Hepatocyte (in vitro differentiated cells): ENCODE data around the gene CHN2. TPM values are rescaled to one million over a fixed set of nuclear protein-coding genes. Genes with fewer than 3 reads are reported as not detected.

Experiments used
- DNase-seq: peaks from one replicate; pipeline ENCODE4 v3.0.0-alpha.2; 2016; ENCODE audit warnings: low spot score
- H2AFZ ChIP-seq: fragments of 200-600 bp; sonication (generic); 2 replicates; pipeline ENCODE4 v1.6.0; 2016; ENCODE audit warnings: antibody characterized with exemption, mild to moderate bottlenecking
- H3K27ac ChIP-seq: fragments of 200-600 bp; sonication (generic); 2 replicates; pipeline ENCODE4 v1.5.1; 2016; ENCODE audit warnings: mild to moderate bottlenecking
- H3K27me3 ChIP-seq: fragments of 200-600 bp; sonication (generic); 2 replicates; pipeline ENCODE4 v1.6.1; 2016
- H3K36me3 ChIP-seq: fragments of 200-600 bp; sonication (generic); replicated peaks from 2 replicates; pipeline ENCODE4 v1.5.1; 2016; ENCODE audit warnings: low read depth; ENCODE audit not compliant: insufficient read depth
- H3K4me1 ChIP-seq: fragments of 200-600 bp; sonication (generic); 2 replicates; pipeline ENCODE4 v1.5.1; 2016; ENCODE audit warnings: mild to moderate bottlenecking, moderate library complexity; ENCODE audit not compliant: insufficient read depth
- H3K4me2 ChIP-seq: fragments of 200-600 bp; sonication (generic); 2 replicates; pipeline ENCODE4 v1.6.0; 2016
- H3K4me3 ChIP-seq: fragments of 200-600 bp; sonication (generic); 2 replicates; pipeline ENCODE4 v1.5.1; 2016; ENCODE audit warnings: mild to moderate bottlenecking
- H3K79me2 ChIP-seq: fragments of 200-600 bp; sonication (generic); 2 replicates; pipeline ENCODE4 v1.6.0; 2017; ENCODE audit warnings: mild to moderate bottlenecking
- H3K9me2 ChIP-seq: fragments of 200-600 bp; sonication (generic); replicated peaks from 2 replicates; pipeline ENCODE4 v1.6.0; 2017; ENCODE audit warnings: mild to moderate bottlenecking; ENCODE audit not compliant: insufficient read depth
- H3K9me3 ChIP-seq: fragments of 200-600 bp; sonication (generic); 2 replicates; pipeline ENCODE4 v1.5.1; 2016; ENCODE audit warnings: low read depth, mild to moderate bottlenecking
- H4K20me1 ChIP-seq: fragments of 200-600 bp; sonication (generic); 2 replicates; pipeline ENCODE4 v1.6.0; 2016; ENCODE audit warnings: mild to moderate bottlenecking; ENCODE audit not compliant: insufficient read depth, poor library complexity, severe bottlenecking
- EZH2 ChIP-seq: fragments of 200-600 bp; sonication (generic); IDR thresholded peaks from 2 replicates; pipeline ENCODE4 v1.6.1; 2016; ENCODE audit warnings: antibody characterized with exemption, mild to moderate bottlenecking, borderline replicate concordance
- EZH2phosphoT487 ChIP-seq: fragments of 200-600 bp; sonication (generic); IDR thresholded peaks from one replicate; pipeline ENCODE4 v1.6.1; 2018; ENCODE audit warnings: antibody characterized with exemption, mild to moderate bottlenecking, low read depth, moderate library complexity; ENCODE audit not compliant: unreplicated experiment, severe bottlenecking
- WGBS: methylation state at CpG from one replicate; pipeline ENCODE4 v1.1.6; 2016; ENCODE audit warnings: low lambda C conversion rate; ENCODE audit errors: missing lambda C conversion rate; 5-methylcytosine and 5-hydroxymethylcytosine counted together
- polyA plus RNA-seq: library from polyadenylated mRNA; unstranded; fragments of >200 nt; fragmentation: Nextera tagmentation; extraction: Ambion mirVana; gene quantifications from 2 replicates; pipeline ENCODE4 v1.2.1, GENCODE V29; 2016
- total RNA-seq: library from RNA; depleted of rRNA; stranded (reverse); fragments of >200 nt; gene quantifications from 2 replicates; pipeline ENCODE4 v1.2.3, GENCODE V29; 2014
- TF ChIP-seq, protein P1 (sequence below): fragments of 200-600 bp; sonication (generic); IDR thresholded peaks from 2 replicates; pipeline ENCODE4 v1.5.1; 2016; ENCODE audit warnings: antibody characterized with exemption, mild to moderate bottlenecking; ENCODE audit not compliant: poor library complexity

The CHN2 gene
- total and polyA plus RNA-seq, 2 experiments from 2014 or later: 8.7 to 12.3 TPM

DNA sequence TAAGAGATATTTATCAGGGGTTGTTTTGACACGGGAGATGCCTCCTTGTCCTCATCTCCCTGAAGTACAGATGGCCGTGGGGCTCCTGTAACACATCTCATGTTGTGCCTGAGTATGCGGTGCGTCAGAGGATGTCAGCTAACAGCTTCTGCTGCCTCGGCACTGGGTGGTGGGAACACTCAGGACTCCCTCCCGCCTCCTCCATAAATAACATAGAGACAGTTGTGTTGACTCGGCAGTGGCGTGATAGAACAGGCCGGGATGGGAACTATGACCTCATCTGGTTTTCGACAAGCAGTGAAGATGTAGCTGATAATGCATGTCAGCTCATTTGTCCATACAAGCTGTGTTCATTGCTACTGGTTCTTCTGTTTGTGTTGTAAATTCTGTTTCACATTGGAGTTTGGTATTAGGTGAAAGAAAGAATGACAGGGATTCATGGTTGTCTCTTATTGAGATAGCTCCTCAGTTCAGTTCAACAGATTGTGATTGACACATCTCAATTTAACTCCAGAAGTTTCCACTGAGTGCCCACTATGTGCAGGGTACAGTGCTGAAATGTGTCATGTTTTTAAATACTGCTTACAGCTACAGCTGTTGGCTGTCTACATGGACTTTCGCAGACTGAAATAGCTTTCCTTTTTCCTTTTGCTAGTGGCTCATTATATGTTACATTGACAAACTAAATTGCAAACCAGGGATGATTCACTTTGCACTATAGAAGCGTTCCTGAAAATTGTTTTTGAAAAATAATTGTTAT, 87.4 kb downstream of the CHN2 start:
- TF ChIP-seq EZH2: no peak
- TF ChIP-seq EZH2phosphoT487: peak; percentile 77
- TF ChIP-seq, protein P1, sequence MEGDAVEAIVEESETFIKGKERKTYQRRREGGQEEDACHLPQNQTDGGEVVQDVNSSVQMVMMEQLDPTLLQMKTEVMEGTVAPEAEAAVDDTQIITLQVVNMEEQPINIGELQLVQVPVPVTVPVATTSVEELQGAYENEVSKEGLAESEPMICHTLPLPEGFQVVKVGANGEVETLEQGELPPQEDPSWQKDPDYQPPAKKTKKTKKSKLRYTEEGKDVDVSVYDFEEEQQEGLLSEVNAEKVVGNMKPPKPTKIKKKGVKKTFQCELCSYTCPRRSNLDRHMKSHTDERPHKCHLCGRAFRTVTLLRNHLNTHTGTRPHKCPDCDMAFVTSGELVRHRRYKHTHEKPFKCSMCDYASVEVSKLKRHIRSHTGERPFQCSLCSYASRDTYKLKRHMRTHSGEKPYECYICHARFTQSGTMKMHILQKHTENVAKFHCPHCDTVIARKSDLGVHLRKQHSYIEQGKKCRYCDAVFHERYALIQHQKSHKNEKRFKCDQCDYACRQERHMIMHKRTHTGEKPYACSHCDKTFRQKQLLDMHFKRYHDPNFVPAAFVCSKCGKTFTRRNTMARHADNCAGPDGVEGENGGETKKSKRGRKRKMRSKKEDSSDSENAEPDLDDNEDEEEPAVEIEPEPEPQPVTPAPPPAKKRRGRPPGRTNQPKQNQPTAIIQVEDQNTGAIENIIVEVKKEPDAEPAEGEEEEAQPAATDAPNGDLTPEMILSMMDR: no peak
- H3K4me1 ChIP-seq: peaks cover 3% of the 10 kb centered on the region
- peak overlapping the region; percentile 32 for H3K4me2 ChIP-seq
- peak overlapping the region; percentile 44 for H3K27ac ChIP-seq
- H3K9me3 ChIP-seq: no peaks in the 10 kb centered on the region
- peak; percentile 86 for DNase-seq
- no peaks in the 10 kb centered on the region for H3K36me3 ChIP-seq
- H3K79me2 ChIP-seq: no peaks in the 10 kb centered on the region
- no peaks in the 10 kb centered on the region for H4K20me1 ChIP-seq
- H3K27me3 ChIP-seq: no peaks in the 10 kb centered on the region
- no peaks in the 10 kb centered on the region for H3K9me2 ChIP-seq
- H3K4me3 ChIP-seq: no peak overlapping the region
- 27% methylated on average over 12 of the region's 12 CpGs for WGBS
- no peak overlapping the region for H2AFZ ChIP-seq

DNA sequence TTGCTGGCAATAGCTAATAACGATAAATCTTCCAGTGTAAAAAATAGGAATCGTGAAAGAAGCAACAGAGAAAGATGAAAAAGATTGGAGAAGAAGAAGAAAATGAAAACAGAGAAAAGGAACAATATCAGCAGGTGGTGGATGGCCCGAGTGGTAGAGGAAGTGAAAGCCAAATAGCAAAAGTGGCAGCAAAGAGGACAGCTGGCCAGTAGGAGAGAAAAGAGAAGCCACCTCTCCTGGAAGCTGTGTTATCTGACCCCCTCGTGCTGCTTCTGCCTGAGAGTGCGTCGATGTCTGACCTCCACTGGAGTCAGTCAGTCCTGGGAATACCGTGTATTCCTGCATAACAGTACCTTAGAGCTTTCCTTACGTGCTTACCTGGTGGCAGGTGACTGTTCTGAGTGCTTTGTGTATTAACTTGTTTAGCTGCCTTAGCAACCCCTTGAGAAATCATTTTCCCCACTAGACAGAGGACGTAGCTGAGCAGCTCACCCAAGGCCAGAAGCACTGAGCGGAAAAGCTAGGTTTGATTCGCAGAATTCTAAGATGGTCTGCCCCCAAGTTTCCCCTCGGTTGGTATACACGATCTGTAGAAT, 88.3 kb downstream of the CHN2 start:
- Histone ChIP-seq H3K4me2 (no peak overlapping the region), H3K4me3 (no peak overlapping the region), H4K20me1 (no peaks in the 10 kb centered on the region), H3K9me3 (no peaks in the 10 kb centered on the region), H2AFZ (no peak overlapping the region), H3K79me2 (no peaks in the 10 kb centered on the region), H3K27me3 (no peaks in the 10 kb centered on the region), H3K36me3 (no peaks in the 10 kb centered on the region), H3K27ac (no peak overlapping the region), H3K9me2 (no peaks in the 10 kb centered on the region), H3K4me1 (peaks cover 3% of the 10 kb centered on the region)
- DNase-seq: no peak
- no peak for TF ChIP-seq EZH2phosphoT487
- WGBS: 79% methylated on average over 13 of the region's 13 CpGs

DNA sequence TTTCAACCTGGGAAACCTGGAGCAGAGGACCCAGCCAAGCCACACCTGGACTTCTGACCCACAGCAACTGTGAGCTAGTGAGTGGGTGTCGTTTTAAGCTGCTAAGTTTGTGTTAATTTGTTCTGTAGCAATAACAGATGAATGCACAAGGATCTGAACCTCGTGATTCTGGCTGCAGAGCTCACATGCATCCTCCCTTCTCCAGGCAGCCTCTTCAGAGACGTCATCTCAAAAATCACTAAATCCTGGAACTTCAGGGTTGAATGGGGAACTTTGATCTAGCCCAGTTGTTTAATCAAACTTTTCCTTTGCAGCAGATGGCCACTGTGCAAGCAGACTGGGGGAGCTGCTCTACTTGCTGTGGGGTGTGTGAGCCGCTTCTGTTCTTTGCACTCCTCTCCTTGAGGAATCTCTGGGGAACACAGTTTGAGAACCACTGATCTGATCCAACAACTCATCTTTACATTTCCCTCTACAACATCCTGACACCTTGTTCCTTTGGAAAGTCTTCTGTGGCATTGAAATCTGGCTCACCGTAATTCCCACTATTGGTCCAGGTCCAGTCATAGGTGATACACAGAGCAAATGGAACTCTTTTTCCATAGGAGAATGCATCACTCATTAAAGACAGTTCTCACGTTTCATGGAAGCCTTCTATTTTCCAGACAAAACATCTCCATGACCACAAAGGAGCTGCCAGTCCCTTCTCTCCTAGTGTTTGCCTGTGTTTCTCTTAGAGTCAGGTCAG, 90.3 kb downstream of the CHN2 start:
- no peak for DNase-seq
- Histone ChIP-seq H3K9me2 (no peaks in the 10 kb centered on the region), H4K20me1 (no peaks in the 10 kb centered on the region), H3K4me3 (no peak overlapping the region), H2AFZ (no peak overlapping the region), H3K9me3 (no peaks in the 10 kb centered on the region), H3K4me1 (peaks cover 12% of the 10 kb centered on the region), H3K79me2 (no peaks in the 10 kb centered on the region), H3K27ac (no peak overlapping the region), H3K36me3 (no peaks in the 10 kb centered on the region), H3K4me2 (no peak overlapping the region), H3K27me3 (no peaks in the 10 kb centered on the region)
- 77% methylated on average over 6 of the region's 6 CpGs for WGBS
- TF ChIP-seq EZH2phosphoT487: no peak
- no peak for TF ChIP-seq EZH2
- TF ChIP-seq, protein P1: no peak

DNA sequence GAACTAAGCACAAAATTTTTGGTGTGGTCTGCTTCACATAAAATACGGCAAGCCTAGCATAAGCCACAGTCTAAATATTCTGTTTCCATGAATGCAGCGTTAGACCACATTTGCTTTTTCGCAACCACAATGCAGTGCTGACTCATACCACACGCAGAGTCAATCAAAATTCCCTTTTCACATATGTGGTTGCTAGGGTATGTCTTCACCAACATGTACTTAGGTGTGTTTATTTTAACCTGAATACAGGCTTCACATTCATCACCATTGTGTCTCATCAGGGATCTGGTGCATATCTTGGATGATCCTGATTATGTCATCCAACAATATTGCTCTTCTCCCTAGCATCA, 90.8 kb downstream of the CHN2 start:
- TF ChIP-seq, protein P1: no peak
- TF ChIP-seq EZH2phosphoT487 (no peak), EZH2 (no peak)
- no peak overlapping the region for H3K4me3 ChIP-seq
- no peak overlapping the region for H3K27ac ChIP-seq
- no peak for DNase-seq
- H3K9me3 ChIP-seq: no peaks in the 10 kb centered on the region
- no peaks in the 10 kb centered on the region for H3K79me2 ChIP-seq
- WGBS: 77% methylated on average over 4 of the region's 4 CpGs
- H3K9me2 ChIP-seq: no peaks in the 10 kb centered on the region
- H3K36me3 ChIP-seq: no peaks in the 10 kb centered on the region
- no peak overlapping the region for H3K4me2 ChIP-seq
- peaks cover 12% of the 10 kb centered on the region for H3K4me1 ChIP-seq
- H4K20me1 ChIP-seq: no peaks in the 10 kb centered on the region
- no peaks in the 10 kb centered on the region for H3K27me3 ChIP-seq
- no peak overlapping the region for H2AFZ ChIP-seq
